Activated CD4-positive, alpha-beta T cell treated with anti-CD3 and anti-CD28 coated beads for 36 hours (primary cell): ENCODE measurements around the gene HOXA3. TPM values are rescaled to one million over a fixed set of nuclear protein-coding genes. Genes with fewer than 3 reads are reported as not detected.
A peak's percentile ranks its signal among the peaks of the same experiment; 100 is the strongest.

Experiments
- ATAC-seq: fragments of 200-7000 bp; cut with Tn5 transposase; one replicate; pipeline ENCODE4 v1.10.0; 2021; ENCODE audit warnings: mild to moderate bottlenecking, moderate library complexity
- CTCF ChIA-PET: fragments of 350-600 bp; sonication (Branson Sonifier 250); formaldehyde crosslinking; loops from one replicate; lab custom pipeline; 2021; ENCODE audit warnings: antibody characterized with exemption; lab: Charles Lee
- POLR2A ChIA-PET: fragments of 350-600 bp; sonication (Branson Sonifier 250); formaldehyde crosslinking; loops from one replicate; lab custom pipeline; 2021; ENCODE audit warnings: antibody characterized with exemption, inconsistent platforms; lab: Charles Lee
- DNase-seq: peaks from one replicate; pipeline ENCODE4 v3.0.0-alpha.2; 2020
- H3K27ac Mint-ChIP-seq: one replicate; pipeline ENCODE4 v1.8.0; 2021; ENCODE audit warnings: mixed read lengths
- H3K27me3 Mint-ChIP-seq: one replicate; pipeline ENCODE4 v1.8.0; 2021; ENCODE audit warnings: mixed read lengths
- H3K36me3 Mint-ChIP-seq: one replicate; pipeline ENCODE4 v1.8.0; 2021; ENCODE audit warnings: low read depth, mixed read lengths
- H3K4me1 Mint-ChIP-seq: one replicate; pipeline ENCODE4 v1.8.0; 2021; ENCODE audit warnings: mixed read lengths
- H3K4me3 Mint-ChIP-seq: one replicate; pipeline ENCODE4 v1.8.0; 2021; ENCODE audit warnings: mild to moderate bottlenecking, moderate library complexity, mixed read lengths
- H3K9me3 Mint-ChIP-seq: one replicate; pipeline ENCODE4 v1.8.0; 2021; ENCODE audit warnings: low read depth, mixed read lengths
- intact Hi-C, 2 experiments: fragments of 100-400 bp; cut with DNase I in 1 of 2; cut with micrococcal nuclease in 1 of 2; formaldehyde crosslinking; loops; one replicate each; pipeline versions ENCODE4 v1.14.2 to v1.15.1; 2022 to 2024; cut with DNase I, micrococcal nuclease
- total RNA-seq, 2 experiments: library from RNA; stranded (reverse); gene quantifications; one replicate each; pipeline ENCODE4 v1.2.3, GENCODE V29; 2021

The HOXA3 gene
- total RNA-seq: not detected

GRCh38 chr7:27151931-27152815, at the start of gene HOXA3:
Gene HOXA3, minus strand, starts transcription at chr7:27152583. Its CDS starts 41,943 bp downstream, at chr7:27110640.
- ATAC-seq (no peak), DNase-seq (no peak)
- ChIA-PET POLR2A (no interaction called here), CTCF (interaction anchor here (0.6 to 1.2 kb wide), 3 partner anchors 9 to 18 kb away, joined by 3 to 7 read pairs (median 4); no protein-coding TSS in a partner anchor)
- H3K36me3 Mint-ChIP-seq: no peaks in the 10 kb centered on the region
- H3K27me3 Mint-ChIP-seq: peaks cover 79% of the 10 kb centered on the region
- intact Hi-C loops: loop anchor here (2.0 to 5.0 kb wide), 3 partner anchors 17 to 55 kb away; partner anchors contain the start of gene HOXA11 (in 2 of the 2)
- peaks cover 41% of the 10 kb centered on the region for H3K4me1 Mint-ChIP-seq
- H3K9me3 Mint-ChIP-seq: no peaks in the 10 kb centered on the region
- no peak within 1 kb of the TSS for H3K27ac Mint-ChIP-seq
- H3K4me3 Mint-ChIP-seq: peak within 1 kb of the TSS; percentile 35

GRCh38 chr7:27201580-27202017, 49.2 kb upstream of the HOXA3 start:
- H3K27me3 Mint-ChIP-seq: peaks cover 76% of the 10 kb centered on the region
- H3K4me1 Mint-ChIP-seq: peaks cover 31% of the 10 kb centered on the region
- no peak overlapping the region for H3K4me3 Mint-ChIP-seq
- H3K27ac Mint-ChIP-seq: no peak overlapping the region
- ATAC-seq: no peak
- ChIA-PET CTCF (interaction anchor here (0.6 to 1.1 kb wide), 2 partner anchors 8 to 335 kb away, joined by 4 to 7 read pairs; no protein-coding TSS in a partner anchor), POLR2A (no interaction called here)
- H3K36me3 Mint-ChIP-seq: no peaks in the 10 kb centered on the region
- no peaks in the 10 kb centered on the region for H3K9me3 Mint-ChIP-seq
- intact Hi-C loops: loop anchor here in 1 of 2 experiments (2.0 to 5.0 kb wide), 2 partner anchors 15 to 34 kb away; partner anchors contain the start of gene HOXA9
- no peak for DNase-seq

GRCh38 chr7:27200761-27201579, 48.6 kb upstream of the HOXA3 start:
- ChIA-PET CTCF (interaction anchor here (0.6 to 1.1 kb wide), 2 partner anchors 9 to 335 kb away, joined by 4 to 7 read pairs; no protein-coding TSS in a partner anchor), POLR2A (no interaction called here)
- peak overlapping the region; percentile 54 for H3K4me3 Mint-ChIP-seq
- intact Hi-C loops: loop anchor here in 1 of 2 experiments (2.0 to 5.0 kb wide), 2 partner anchors 14 to 34 kb away; partner anchors contain the start of gene HOXA9
- H3K27me3 Mint-ChIP-seq: peaks cover 75% of the 10 kb centered on the region
- H3K27ac Mint-ChIP-seq: no peak overlapping the region
- no peaks in the 10 kb centered on the region for H3K9me3 Mint-ChIP-seq
- DNase-seq: no peak
- no peaks in the 10 kb centered on the region for H3K36me3 Mint-ChIP-seq
- peaks cover 29% of the 10 kb centered on the region for H3K4me1 Mint-ChIP-seq
- peak; percentile 44 for ATAC-seq

GRCh38 chr7:27199849-27200760, 47.7 kb upstream of the HOXA3 start, which contains the start of gene HOXA13:
Gene HOXA13, minus strand, starts transcription at chr7:27200091. Its CDS starts 14 bp downstream, at chr7:27200077.
- Mint-ChIP-seq H3K27ac (no peak within 1 kb of the TSS), H3K4me3 (peak within 1 kb of the TSS; percentile 65)

GRCh38 chr7:27198871-27199801, 46.8 kb upstream of the HOXA3 start:
- peaks cover 72% of the 10 kb centered on the region for H3K27me3 Mint-ChIP-seq
- CTCF ChIA-PET: interaction anchor here (0.6 to 1.5 kb wide), 6 partner anchors 9 to 897 kb away, joined by 3 to 5 read pairs (median 3); no protein-coding TSS in a partner anchor
- H3K4me3 Mint-ChIP-seq: peak overlapping the region; percentile 56
- H3K36me3 Mint-ChIP-seq: no peaks in the 10 kb centered on the region
- H3K9me3 Mint-ChIP-seq: no peaks in the 10 kb centered on the region
- POLR2A ChIA-PET: no interaction called here
- H3K27ac Mint-ChIP-seq: no peak overlapping the region
- intact Hi-C loops: loop anchor here (2.0 to 10.0 kb wide), 9 partner anchors 30 to 898 kb away; partner anchors contain the start of genes HIBADH (in 2 of the 2) and EVX1 (in 1 of the 2)
- ATAC-seq: no peak
- H3K4me1 Mint-ChIP-seq: peaks cover 17% of the 10 kb centered on the region
- no peak for DNase-seq

More at GRCh38 chr7:27199849-27200760, 47.7 kb upstream of the HOXA3 start, which contains the start of gene HOXA13:
- H3K36me3 Mint-ChIP-seq: no peaks in the 10 kb centered on the region
- peaks cover 22% of the 10 kb centered on the region for H3K4me1 Mint-ChIP-seq
- CTCF ChIA-PET: interaction anchor here (0.7 to 1.1 kb wide), 4 partner anchors 10 to 406 kb away, joined by 3 to 5 read pairs (median 3); no protein-coding TSS in a partner anchor
- ATAC-seq (peak; percentile 54), DNase-seq (peak; percentile 44)
- H3K9me3 Mint-ChIP-seq: no peaks in the 10 kb centered on the region
- intact Hi-C loops: loop anchor here (2.0 to 10.0 kb wide), 11 partner anchors 13 to 897 kb away; partner anchors contain the start of genes HIBADH (in 2 of the 2), EVX1 (in 1 of the 2) and HOXA9 (in 1 of the 2)
- H3K27me3 Mint-ChIP-seq: peaks cover 72% of the 10 kb centered on the region
- POLR2A ChIA-PET: no interaction called here

- no peaks in the 10 kb centered on the region for H3K9me3 Mint-ChIP-seq
- H3K27me3 Mint-ChIP-seq: peaks cover 75% of the 10 kb centered on the region
- intact Hi-C loops: loop anchor here (2.0 to 10.0 kb wide), 9 partner anchors 29 to 899 kb away; partner anchors contain the start of genes HIBADH (in 2 of the 2) and EVX1 (in 1 of the 2)
- H3K4me3 Mint-ChIP-seq: no peak overlapping the region
- ATAC-seq (no peak), DNase-seq (no peak)
- H3K4me1 Mint-ChIP-seq: peaks cover 21% of the 10 kb centered on the region
- ChIA-PET CTCF (interaction anchor here (0.6 to 1.5 kb wide), 3 partner anchors 8 to 898 kb away, joined by 3 to 4 read pairs (median 3); no protein-coding TSS in a partner anchor), POLR2A (no interaction called here)
- H3K36me3 Mint-ChIP-seq: no peaks in the 10 kb centered on the region
- H3K27ac Mint-ChIP-seq: no peak overlapping the region
Measured at GRCh38 chr7:27198138-27198841, 45.9 kb upstream of the HOXA3 start.

GRCh38 chr7:27197137-27198042, 45.0 kb upstream of the HOXA3 start:
- ChIA-PET CTCF (interaction anchor here (0.7 to 1.5 kb wide), 3 partner anchors 7 to 51 kb away, joined by 3 to 4 read pairs (median 3); no protein-coding TSS in a partner anchor), POLR2A (no interaction called here)
- H3K27ac Mint-ChIP-seq: no peak overlapping the region
- H3K4me3 Mint-ChIP-seq: no peak overlapping the region
- intact Hi-C loops: loop anchor here (1.0 to 10.0 kb wide), 12 partner anchors 29 to 900 kb away; partner anchors contain the start of genes HIBADH (in 2 of the 2) and EVX1 (in 1 of the 2)
- no peak for DNase-seq
- no peaks in the 10 kb centered on the region for H3K9me3 Mint-ChIP-seq
- ATAC-seq: no peak
- H3K4me1 Mint-ChIP-seq: peaks cover 23% of the 10 kb centered on the region
- H3K36me3 Mint-ChIP-seq: no peaks in the 10 kb centered on the region
- peaks cover 73% of the 10 kb centered on the region for H3K27me3 Mint-ChIP-seq

- no peak overlapping the region for H3K27ac Mint-ChIP-seq
- CTCF ChIA-PET: interaction anchor here (0.6 to 3.0 kb wide), 60 partner anchors 9 to 1345 kb away, joined by 3 to 22 read pairs (median 4); partner anchors contain the start of genes HOXA11 and HOXA6
- H3K36me3 Mint-ChIP-seq: no peaks in the 10 kb centered on the region
- POLR2A ChIA-PET: interaction anchor here (0.6 to 0.9 kb wide), 3 partner anchors 32 to 827 kb away, joined by 3 read pairs; no protein-coding TSS in a partner anchor
- intact Hi-C loops: loop anchor here (1.0 to 10.0 kb wide), 11 partner anchors 46 to 901 kb away; partner anchors contain the start of genes HIBADH (in 2 of the 2) and EVX1 (in 1 of the 2)
- H3K9me3 Mint-ChIP-seq: no peaks in the 10 kb centered on the region
- H3K4me1 Mint-ChIP-seq: peaks cover 24% of the 10 kb centered on the region
- DNase-seq (peak; percentile 92), ATAC-seq (no peak)
- H3K27me3 Mint-ChIP-seq: peaks cover 72% of the 10 kb centered on the region
- H3K4me3 Mint-ChIP-seq: no peak overlapping the region
Measured at GRCh38 chr7:27196287-27196767, 43.9 kb upstream of the HOXA3 start.
